Head of caudate nucleus (tissue), 42 donors: ENCODE results near the gene MYCBP.
"Not testable (repeated sequence)": the region's sequence is repeated elsewhere in the genome, so short reads cannot be mapped to it uniquely, and the experiment has no call there.

Experiments
- DNase-seq, 42 donors: peaks; one replicate each; pipeline versions ENCODE4 v3.0.0 to v3.0.0-alpha.2; 2020 to 2021; ENCODE audit warnings: mixed read lengths in 7 of 42
- intact Hi-C: fragments of 100-400 bp; cut with DNase I; formaldehyde crosslinking; loops from one replicate; pipeline ENCODE4 v1.15.0; 2022

MYCBP gene, protein sequence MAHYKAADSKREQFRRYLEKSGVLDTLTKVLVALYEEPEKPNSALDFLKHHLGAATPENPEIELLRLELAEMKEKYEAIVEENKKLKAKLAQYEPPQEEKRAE

DNA sequence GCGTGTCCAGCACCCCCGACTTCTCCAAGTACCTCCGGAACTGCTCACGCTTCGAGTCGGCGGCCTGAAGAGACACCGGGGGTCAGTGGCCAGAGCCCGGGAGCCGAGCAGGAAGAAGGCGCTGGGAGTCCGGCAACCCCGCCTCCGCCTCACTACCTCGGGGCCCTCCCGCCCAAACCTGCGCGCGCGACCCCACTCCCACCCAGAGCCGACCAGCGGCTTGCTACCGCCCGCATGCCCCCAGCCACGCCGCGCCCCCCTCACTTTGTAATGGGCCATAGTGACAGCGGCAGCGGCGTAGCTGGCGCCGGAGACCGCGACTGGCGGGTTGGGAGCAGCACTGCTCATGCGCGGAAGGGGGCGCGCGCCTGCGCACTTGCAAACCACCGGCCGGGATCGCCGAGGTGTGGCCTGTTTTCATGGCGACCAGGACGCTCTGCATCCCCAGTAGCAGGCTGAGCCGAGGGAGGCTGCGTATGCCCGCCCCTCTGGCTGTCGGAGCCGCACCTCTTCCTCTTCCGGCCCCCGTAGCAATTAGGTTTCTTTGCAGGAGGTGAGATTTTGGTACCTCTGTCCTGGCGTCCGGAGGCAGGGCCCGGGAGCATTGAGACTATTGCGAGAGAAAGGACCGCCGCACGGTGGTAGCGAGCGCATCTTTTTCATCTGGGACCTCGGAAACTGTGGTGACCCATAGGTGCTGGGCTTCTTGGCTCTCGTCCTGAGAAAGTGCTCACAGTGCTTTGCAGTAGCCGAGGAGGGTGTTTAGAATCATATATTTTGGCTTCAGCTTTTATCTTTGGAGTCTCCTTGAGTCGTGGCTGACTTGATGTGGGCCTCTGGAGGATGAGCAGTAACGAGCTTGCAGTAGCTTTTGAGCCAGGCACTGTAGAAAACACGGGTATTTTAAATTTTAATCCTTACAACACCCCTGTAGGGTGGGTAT lies at the start of gene MYCBP:
TSS of gene MYCBP (minus strand) at position 322 of the 943 bp plus-strand sequence. CDS start at position 279, 43 bp downstream.
- peak; percentile 91 to 99 (median 97) for DNase-seq
- intact Hi-C loops, result loop anchor here (5.0 to 10.0 kb wide), 2 partner anchors 54 to 122 kb away; partner anchors contain the start of gene AKIRIN1

DNA sequence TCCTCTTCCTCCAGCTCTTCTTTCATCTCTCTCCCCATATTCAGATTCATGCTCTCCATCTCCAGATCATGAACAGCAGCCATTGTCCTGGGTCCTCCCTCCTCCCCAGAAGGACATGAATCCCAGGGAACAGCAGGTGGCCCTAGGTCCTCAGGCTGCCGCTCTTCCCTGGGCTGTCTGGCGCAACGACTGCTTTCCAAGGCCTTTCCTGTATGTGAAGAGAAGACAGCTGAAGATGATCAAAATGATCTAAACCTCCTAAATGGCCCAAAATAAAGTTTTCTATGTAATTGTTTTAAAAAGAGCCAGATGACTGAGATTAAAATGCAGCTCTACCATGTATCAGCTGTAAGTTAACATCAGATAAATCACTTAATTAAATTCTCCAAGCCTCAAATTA lies 46.0 kb upstream of the MYCBP start:
- peak; percentile 24 to 86 (median 65) for DNase-seq
- intact Hi-C loops, result no loop called here

DNA sequence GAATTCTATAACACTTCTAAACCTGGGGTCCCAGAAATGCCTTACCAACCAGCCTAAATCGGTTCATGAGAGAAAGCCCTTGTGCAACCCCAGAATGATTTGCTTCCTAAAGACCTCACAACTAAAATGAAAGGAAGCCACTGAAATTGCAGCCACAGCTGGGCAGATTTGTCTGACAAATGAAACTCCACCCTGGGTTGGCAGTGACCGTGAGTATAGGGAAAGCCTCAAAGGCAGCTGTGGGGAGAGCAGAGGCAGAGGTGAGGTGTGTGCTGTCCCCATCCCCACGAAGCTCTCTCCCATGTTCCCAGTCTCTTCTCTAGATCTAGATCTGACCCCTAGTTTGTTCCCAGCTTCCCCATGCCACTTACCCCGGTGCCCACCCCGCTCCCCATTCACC lies 45.4 kb upstream of the MYCBP start:
- intact Hi-C loops, result no loop called here
- DNase-seq, result peak in 5 of 42 donors; percentile 10 to 31 (median 25)

DNA sequence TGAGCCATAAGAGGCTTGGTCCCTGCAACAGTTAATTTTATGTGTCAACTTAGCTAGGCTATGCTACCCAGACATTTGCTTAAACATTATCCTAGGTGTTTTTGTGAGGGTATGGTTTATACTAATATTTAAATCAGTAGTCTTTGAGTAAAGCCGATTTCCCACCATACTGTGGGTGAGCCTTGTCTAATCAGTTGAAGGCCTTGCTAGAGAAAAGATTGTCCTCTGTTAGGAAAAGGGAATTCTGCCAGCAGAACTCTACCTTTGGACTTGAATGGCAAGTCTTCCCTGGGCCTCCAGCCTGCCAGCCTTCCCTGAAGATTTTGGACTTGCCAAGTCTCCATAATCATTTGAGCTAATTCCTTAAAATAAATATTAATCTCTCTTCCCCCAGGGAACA lies 44.6 kb upstream of the MYCBP start:
- DNase-seq, result no peak
- intact Hi-C loops, result no loop called here

DNA sequence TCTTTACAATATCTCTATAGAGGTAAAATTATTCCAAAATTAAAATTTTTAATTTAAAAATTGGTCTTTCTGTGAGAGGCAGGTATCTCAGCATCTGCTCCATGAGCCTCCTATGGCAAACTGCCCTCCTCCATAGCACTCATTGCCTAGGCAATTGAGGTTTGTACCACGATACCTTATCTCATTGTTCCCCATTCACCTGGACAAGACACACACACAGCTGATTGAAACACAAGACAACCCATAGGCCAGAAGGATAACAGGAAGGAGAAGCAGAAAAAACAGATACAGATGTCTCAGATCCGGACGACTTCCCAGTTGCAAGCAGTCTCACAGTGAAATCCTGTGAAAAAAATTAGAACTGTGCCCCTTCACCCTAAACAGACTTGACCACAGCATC lies 44.2 kb upstream of the MYCBP start:
- intact Hi-C loops, result no loop called here
- DNase-seq, result no peak

DNA sequence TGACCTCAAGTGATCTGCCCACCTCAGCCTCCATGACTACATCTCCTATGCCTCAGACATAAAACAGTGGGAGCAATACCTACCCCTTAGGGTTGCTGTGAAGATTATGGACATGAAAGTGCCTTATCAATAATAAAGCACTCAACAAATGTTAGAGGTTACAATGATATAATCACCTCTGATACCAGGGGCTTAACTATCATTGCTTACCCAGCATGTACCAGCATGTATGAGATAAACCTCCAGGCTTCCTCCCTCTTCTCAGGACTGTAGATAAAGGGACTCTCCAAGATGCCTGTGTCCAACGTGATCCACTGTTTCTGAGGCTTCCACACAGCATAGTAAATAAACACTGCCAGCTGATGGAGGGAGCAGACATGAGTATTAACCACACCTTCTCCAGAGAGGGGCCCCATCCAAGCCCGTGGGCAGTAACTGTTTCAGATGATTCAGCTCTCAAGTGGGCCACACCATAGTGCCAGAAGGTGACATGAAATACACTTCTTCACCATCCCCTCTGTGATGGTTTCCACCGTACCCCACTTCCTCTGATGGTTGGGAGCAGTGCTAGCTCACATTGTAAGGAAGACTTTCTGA lies 42.3 kb upstream of the MYCBP start:
- peak in 1 of 42 donors; percentile 12 for DNase-seq
- intact Hi-C loops, result no loop called here

DNA sequence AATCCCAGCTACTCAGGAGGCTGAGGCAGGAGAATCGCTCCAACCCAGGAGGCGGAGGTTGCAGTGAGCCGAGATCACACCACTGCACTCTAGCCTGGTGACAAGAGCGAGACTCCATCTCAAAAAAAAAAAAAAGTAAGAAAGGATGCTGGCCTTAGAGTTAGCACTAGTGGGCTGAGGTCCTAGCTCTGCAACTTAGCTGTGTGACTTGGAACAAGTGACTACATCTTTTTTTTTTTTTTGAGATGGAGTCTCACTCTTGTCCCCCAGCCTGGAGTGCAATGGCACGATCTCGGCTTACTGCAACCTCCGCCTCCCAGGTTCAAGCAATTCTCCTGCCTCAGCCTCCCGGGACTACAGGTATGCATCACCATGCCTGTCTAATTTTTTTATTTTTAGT lies 41.8 kb upstream of the MYCBP start:
- intact Hi-C loops, DNase-seq: not testable (repeated sequence)

DNA sequence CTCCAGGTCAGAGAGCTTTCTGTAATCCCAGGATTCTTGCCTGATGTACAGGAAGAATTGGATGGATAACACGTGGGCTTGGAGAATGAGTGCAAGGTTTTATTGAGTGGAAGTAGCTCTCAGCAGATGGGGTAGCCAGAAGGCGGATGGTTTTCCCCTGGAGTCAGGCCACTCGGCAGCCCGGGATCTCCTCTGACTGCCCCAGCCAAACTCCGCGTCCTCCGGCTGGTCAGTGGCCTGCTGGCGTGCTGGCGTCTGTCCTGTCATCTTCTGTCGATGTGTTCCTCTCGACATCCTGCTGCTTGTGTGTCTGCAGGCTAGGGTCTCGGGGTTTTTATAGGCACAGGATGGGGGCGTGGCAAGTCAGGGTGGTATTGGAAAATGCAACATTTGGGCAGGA lies 35.7 kb upstream of the MYCBP start:
- DNase-seq, result peak in 1 of 42 donors; percentile 28
- intact Hi-C loops, result no loop called here

DNA sequence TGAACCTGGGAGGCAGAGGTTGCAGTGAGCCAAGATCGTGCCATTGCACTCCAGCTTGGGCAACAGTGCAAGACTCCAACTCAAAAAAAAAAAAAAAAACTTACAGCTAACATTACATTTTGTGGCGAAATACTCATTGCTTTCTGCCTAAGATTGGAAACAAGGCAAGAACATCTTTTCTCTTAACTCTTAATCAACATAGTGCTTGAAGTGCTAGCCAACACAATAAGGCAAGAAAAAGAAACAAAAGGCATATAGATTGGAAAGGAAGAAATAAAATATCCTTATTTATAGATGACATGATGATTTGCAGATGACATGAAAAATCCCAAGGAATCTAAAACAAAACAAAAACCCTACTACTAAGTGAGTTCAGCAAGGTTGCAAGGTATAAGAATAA lies 32.8 kb upstream of the MYCBP start:
- intact Hi-C loops, result no loop called here
- DNase-seq, result no peak

DNA sequence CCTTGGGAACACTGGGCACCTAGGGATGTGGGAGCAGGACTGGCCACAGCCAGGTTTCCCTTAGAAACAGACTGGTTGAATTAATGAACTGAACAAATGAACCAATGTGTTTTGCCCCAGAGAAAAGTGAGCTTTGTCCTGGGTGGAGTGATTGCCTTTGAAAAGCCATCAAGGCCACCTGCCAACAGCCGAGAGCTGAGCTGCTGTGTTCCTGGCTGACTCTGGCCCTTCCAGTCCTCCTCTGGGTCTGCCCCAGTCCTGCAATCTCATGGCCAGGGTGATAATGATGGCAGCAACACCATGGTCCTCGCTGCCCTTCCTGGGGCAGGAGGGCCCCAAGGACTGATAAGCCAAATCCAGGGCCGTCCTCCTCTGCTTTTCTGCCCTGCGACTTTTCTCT lies 26.4 kb upstream of the MYCBP start:
- DNase-seq, result no peak
- intact Hi-C loops, result no loop called here

DNA sequence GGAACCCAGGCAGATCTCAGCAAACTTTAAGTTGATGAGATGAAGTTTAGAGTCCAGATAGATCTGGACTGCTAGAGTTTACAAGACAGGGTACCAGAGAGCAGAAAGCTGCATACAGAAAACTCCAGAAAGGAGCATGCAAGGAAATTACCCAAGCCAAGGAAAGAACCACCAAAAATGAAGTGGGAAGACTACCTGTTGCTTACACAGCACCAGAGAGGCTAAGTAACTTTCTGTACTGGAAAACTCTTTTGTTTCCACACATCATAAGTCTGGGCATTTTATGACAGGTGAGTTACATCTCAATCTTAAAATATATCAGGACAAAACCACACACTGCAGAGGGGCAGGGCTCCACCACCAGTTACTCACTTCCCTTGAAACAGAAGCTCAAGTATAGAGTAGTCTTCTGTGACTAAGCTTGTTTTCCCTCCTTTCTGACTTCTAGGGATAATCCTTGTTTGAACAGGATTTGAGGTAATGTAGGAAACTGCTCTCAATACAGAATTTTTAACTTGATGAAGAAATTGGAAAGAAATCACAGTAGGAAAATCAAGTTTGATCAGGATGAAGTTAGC lies 25.6 kb upstream of the MYCBP start:
- DNase-seq, result no peak
- intact Hi-C loops, result no loop called here

DNA sequence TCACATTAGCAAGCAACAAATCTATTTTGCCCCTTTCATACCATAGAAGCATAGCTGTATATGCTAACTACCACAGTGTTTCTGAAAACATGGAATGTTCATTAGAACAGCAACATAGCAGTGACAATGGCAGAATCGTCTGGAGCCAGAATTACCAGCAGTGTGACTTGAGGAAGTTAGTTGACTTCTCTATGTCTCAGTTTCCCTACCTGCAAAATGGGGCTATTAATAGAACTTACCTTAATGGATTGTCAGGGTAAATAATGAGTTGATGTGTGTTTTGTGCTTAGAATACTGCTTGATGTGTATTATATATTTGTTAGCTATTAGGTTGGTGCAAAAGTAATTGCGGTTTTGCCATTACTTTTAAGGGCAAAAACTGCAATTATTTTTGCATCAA lies 23.0 kb upstream of the MYCBP start:
- intact Hi-C loops, result no loop called here
- DNase-seq, result no peak

DNA sequence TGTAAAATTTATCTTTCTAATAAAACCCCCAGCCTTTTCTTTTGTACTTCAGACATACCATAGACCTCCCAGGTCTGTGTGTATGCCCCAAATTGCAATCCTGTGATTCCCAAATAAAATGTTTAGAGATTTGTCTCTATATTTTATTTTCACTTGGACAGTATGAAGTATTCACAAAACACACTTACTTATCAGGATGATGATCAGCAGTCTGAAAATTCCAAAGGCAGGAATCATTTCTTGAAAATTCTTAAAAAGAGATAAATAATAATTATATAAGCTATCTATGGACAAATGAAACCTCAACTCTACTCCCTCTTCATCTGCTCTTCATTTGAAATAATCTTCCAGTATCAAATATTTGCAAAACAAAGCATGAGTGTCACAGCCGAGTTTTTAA lies 19.8 kb upstream of the MYCBP start:
- intact Hi-C loops, result no loop called here
- DNase-seq, result no peak

DNA sequence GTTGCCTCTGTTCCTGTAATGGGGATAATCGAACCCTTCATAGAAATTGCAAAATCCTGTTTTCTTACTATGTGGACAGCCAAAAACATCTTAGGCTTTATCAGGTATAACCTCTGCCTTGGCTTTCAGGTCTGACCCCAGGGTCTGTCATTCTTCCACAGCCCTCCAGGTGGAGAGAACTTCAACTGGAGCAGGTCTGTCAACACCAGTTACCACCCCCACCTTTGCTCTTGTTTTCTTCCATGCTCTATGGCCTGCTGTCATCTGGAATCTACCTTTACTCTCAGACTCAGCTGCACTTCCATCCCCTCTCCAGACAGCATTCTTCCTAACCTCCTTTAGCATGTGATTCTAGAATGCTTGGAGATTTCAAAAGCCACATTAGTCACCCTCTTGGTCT lies 18.6 kb upstream of the MYCBP start:
- DNase-seq, result no peak
- intact Hi-C loops, result no loop called here

DNA sequence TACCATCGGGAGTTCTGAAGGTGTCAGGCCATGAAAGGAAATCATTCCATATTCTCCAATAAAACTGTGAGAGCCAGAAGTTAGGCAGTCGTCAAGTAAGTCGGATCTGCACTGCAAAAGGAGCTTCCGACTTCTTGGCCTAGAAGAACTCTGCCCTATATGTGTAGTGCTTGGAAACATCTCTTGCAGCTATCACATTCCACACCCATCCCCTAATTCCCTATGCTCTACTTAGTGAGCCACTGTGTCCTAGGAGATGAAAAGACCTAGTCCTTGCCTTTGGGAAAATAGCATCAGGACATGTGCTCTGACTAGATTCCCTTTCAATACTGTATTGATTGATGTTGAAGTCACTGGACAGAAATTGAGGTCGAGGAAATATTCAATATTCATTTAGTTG lies 16.4 kb upstream of the MYCBP start:
- intact Hi-C loops, result no loop called here
- DNase-seq, result no peak

DNA sequence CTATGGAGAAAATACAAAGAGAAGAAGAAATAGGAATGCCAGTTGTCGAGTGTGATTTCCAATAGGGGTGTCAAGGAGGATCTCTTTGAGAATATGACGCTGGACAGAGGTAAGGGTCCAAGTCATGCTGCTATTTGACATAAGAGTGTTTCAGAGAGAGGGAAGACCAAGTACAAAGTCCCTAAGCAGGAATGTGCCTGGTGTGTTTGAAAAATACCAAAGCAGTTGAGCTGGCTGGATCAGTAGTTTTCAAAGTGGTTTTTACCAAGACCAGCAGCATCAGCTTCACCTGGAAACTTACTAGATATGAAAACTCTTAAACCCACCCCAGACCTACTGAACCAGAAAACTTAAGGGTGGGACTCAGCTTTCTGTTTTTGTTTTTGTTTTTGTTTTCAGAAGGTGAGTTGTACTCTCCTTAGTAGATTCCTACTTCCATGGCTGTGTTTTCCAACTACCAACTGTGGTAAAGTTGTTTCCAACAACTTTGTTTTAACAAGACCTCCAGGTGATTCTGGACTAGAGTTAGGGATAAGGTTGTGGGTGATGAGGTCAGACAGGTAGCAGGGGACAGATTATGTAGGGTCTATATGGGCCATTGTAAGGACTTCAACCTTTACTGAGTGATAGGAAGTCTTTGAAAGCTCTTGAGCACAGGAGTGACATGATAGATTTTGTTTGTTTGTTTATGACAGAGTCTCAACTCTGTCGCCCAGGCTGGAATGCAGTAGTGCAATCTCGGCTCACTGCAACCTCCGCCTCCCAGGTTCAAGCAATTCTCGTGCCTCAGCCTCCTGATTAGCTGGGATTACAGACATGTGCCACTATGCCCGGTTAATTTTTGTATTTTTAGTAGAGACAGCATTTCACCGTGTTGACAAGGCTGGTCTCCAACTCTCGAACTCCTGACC lies 15.5 kb upstream of the MYCBP start:
- DNase-seq, result no peak

DNA sequence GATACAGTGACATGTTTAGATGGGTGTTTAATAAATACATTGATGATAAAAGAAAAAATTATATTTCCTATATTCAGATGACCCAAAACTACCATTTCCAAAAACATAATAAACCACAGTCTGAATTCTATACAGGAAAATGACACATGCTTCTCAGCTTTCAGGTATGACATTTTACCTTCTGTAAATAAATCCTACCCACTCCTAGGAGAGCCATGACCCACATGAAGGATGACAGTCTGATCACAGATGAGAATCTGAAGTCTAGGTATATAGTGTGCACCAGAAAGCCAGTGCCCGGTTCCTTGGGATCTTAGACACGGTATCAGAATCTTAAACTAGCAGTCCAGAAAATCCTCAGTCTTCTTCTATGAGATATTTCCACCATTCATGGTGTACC lies 11.9 kb upstream of the MYCBP start:
- DNase-seq, result no peak
- intact Hi-C loops, result no loop called here

More for the DNA sequence above, 15.5 kb upstream of the MYCBP start:
- intact Hi-C loops, result no loop called here

DNA sequence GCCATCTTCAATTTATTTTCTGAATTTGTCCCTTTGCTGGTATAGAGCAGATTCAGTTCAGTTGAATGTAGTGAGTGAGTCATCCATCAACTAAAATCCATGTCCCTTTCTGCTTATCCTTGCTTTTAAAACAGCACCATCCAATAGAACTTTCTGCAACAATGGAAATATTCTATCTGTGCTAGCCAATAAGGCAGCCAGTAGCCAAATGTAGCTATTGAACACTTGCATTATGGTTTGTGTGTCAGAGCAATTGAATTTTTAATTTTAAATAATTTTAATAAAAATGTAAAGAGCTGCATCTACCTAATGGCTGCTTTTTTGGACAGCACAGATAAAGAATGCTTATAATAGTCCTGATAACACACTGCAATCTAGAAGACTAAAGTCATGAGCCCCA lies 8.3 kb upstream of the MYCBP start, which contains the start of gene GJA9:
TSS of gene GJA9 (minus strand) at position 101 of the 400 bp plus-strand sequence. CDS start 5,489 bp downstream, outside the sequence.
- intact Hi-C loops, result no loop called here
- no peak for DNase-seq

DNA sequence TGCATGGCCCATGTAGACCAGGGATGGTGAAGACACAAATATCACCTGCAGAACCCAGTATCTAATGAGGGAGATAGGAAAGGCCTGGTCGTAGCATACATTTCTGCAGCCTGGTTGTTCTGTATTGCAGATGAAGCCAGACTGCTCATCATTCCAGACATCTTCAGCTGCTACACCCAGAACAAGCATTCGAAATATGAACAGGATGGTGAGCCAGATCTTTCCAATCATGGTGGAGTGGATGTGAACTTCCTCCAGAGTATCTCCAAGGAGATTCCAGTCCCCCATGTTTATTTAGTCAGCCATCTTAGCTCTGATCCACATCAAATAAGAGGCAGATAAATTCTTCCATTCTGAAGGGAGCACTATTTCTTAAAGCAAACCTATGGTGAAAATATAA lies 2.7 kb upstream of the MYCBP start:
- intact Hi-C loops, result loop anchor here (10.0 kb wide), 1 partner anchor 119 kb away; the partner anchor contains the start of gene AKIRIN1
- DNase-seq, result no peak
